Esophagus squamous epithelium (tissue), 4 donors: Measurements from ENCODE around the gene MRO.

ENCODE experiments used
- CTCF ChIP-seq, 6 experiments: fragments of 450-650 bp in 4 of 6; fragments of 200-600 bp in 2 of 6; sonication (generic) in 2 of 6; IDR thresholded peaks; one replicate each; pipeline ENCODE4 v1.5.1; 2016 to 2019; ENCODE audit warnings: antibody characterized with exemption in 6 of 6, mild to moderate bottlenecking in 4 of 6, moderate library complexity in 4 of 6
- POLR2A ChIP-seq, 4 donors: fragments of 450-650 bp; IDR thresholded peaks; one replicate each; pipeline ENCODE4 v1.6.1; 2017; ENCODE audit warnings: antibody characterized with exemption in 4 of 4, mild to moderate bottlenecking in 4 of 4, moderate library complexity in 3 of 4

- TF ChIP-seq POLR2A (IDR thresholded peaks at IDR 0.05) (no peak), CTCF (IDR thresholded peaks at IDR 0.05) (no peak)
Observed at GRCh38 chr18:50848061-50848551, 28.3 kb upstream of the MRO start.
